ENCODE measurements around the gene POLD3. TPM values are rescaled to one million over a fixed set of nuclear protein-coding genes. Genes with fewer than 3 reads are reported as not detected.

Gene POLD3
- total RNA-seq, 4 donors from 2014 or later: 10.1 to 18.0 (median 14.8) TPM

GRCh38 chr11:74680703-74681531 lies 88.5 kb downstream of the POLD3 start:
- TF ChIP-seq CTCF (IDR thresholded peaks at IDR 0.05; ENCODE audit: low read depth): no peak

- TF ChIP-seq CTCF (IDR thresholded peaks at IDR 0.05; ENCODE audit: low read depth): no peak
Observed at GRCh38 chr11:74681686-74682651, 89.6 kb downstream of the POLD3 start.

GRCh38 chr11:74682731-74683278 lies 90.4 kb downstream of the POLD3 start:
- TF ChIP-seq CTCF (IDR thresholded peaks at IDR 0.05; ENCODE audit: low read depth): no peak

GRCh38 chr11:74683279-74683871 lies 91.0 kb downstream of the POLD3 start:
- no peak for TF ChIP-seq CTCF (IDR thresholded peaks at IDR 0.05; ENCODE audit: low read depth)

- no peak for TF ChIP-seq CTCF (IDR thresholded peaks at IDR 0.05; ENCODE audit: low read depth)
Observed at GRCh38 chr11:74683941-74684481, 91.6 kb downstream of the POLD3 start.

GRCh38 chr11:74684661-74685060 lies 92.3 kb downstream of the POLD3 start:
- TF ChIP-seq CTCF (IDR thresholded peaks at IDR 0.05; ENCODE audit: low read depth): no peak

Measured in subcutaneous adipose tissue (tissue), 4 donors.